Neural cell (in vitro differentiated cells): ENCODE results near the gene CPA1. TPM values are rescaled to one million over a fixed set of nuclear protein-coding genes. Genes with fewer than 3 reads are reported as not detected.

Source experiments
- H2AFZ ChIP-seq: fragments of 200-600, 300-800 bp; sonication (generic), shearing (Covaris generic); 2 replicates; pipeline ENCODE4 v1.6.0; 2014; ENCODE audit warnings: low read depth, mild to moderate bottlenecking, antibody characterized with exemption, low read length, moderate library complexity
- H3F3A ChIP-seq: fragments of 200-600 bp; shearing (Covaris generic); 2 replicates; pipeline ENCODE4 v1.6.1; 2016; ENCODE audit warnings: mild to moderate bottlenecking, moderate library complexity, mixed read lengths, antibody characterized with exemption, low read length; ENCODE audit not compliant: insufficient read depth, poor library complexity, severe bottlenecking
- H3K27ac ChIP-seq: fragments of 200-600, 300-800 bp; sonication (generic), shearing (Covaris generic); 2 replicates; pipeline ENCODE4 v1.5.1; 2014; ENCODE audit warnings: mild to moderate bottlenecking, low read length, moderate library complexity
- H3K27me3 ChIP-seq: fragments of 300-800, 200-600 bp; sonication (generic), shearing (Covaris generic); 2 replicates; pipeline ENCODE4 v1.6.0; 2014; ENCODE audit warnings: mild to moderate bottlenecking, low read depth, low read length, moderate library complexity; ENCODE audit not compliant: insufficient read depth
- H3K36me3 ChIP-seq: fragments of 300-800, 200-600 bp; sonication (generic), shearing (Covaris generic); 2 replicates; pipeline ENCODE4 v1.5.1; 2014; ENCODE audit warnings: mild to moderate bottlenecking, antibody characterized with exemption, low read length, moderate library complexity; ENCODE audit not compliant: insufficient read depth
- H3K4me2 ChIP-seq: fragments of 300-800, 200-600 bp; sonication (generic), shearing (Covaris generic); 2 replicates; pipeline ENCODE4 v1.6.0; 2014; ENCODE audit warnings: mild to moderate bottlenecking, low read length
- H3K4me3 ChIP-seq: fragments of 300-800, 200-600 bp; sonication (generic), shearing (Covaris generic); 2 replicates; pipeline ENCODE4 v1.5.1; 2014; ENCODE audit warnings: mild to moderate bottlenecking, low read length, moderate library complexity
- H3K79me2 ChIP-seq: fragments of 200-600 bp; shearing (Covaris generic); replicated peaks from 2 replicates; pipeline ENCODE4 v1.6.0; 2014; ENCODE audit warnings: mild to moderate bottlenecking, low read length, moderate library complexity; ENCODE audit not compliant: insufficient read depth
- H3K9ac ChIP-seq: fragments of 300-800, 200-600 bp; sonication (generic), shearing (Covaris generic); 2 replicates; pipeline ENCODE4 v1.6.1; 2016; ENCODE audit warnings: mild to moderate bottlenecking, low read length, mixed read lengths
- H3K9me2 ChIP-seq: fragments of 200-600 bp; shearing (Covaris generic); 2 replicates; pipeline ENCODE4 v1.6.1; 2016; ENCODE audit warnings: mild to moderate bottlenecking, low read length, mixed read lengths; ENCODE audit not compliant: insufficient read depth
- H3K9me3 ChIP-seq: fragments of 200-600, 300-800 bp; sonication (generic), shearing (Covaris generic); 2 replicates; pipeline ENCODE4 v1.6.1; 2016; ENCODE audit warnings: mild to moderate bottlenecking, mixed run types, low read length, moderate library complexity, mixed read lengths
- H4K20me1 ChIP-seq: fragments of 200-600 bp; shearing (Covaris generic); 2 replicates; pipeline ENCODE4 v1.6.1; 2016; ENCODE audit warnings: mild to moderate bottlenecking, mixed run types; ENCODE audit not compliant: insufficient read depth
- CTCF ChIP-seq: fragments of 450-650 bp; IDR thresholded peaks from 2 replicates; pipeline ENCODE4 v1.5.1; 2014; ENCODE audit warnings: antibody characterized with exemption, mild to moderate bottlenecking, moderate library complexity; ENCODE audit not compliant: poor library complexity, severe bottlenecking
- EP300 ChIP-seq: fragments of 450-650 bp; conservative IDR thresholded peaks from 2 replicates; pipeline ENCODE4 v1.6.1; 2014; ENCODE audit warnings: antibody characterized with exemption, mild to moderate bottlenecking, moderate library complexity; ENCODE audit not compliant: poor library complexity, severe bottlenecking
- EZH2 ChIP-seq: fragments of 200-600, 300-800 bp; shearing (Covaris generic), sonication (generic); IDR thresholded peaks from 2 replicates; pipeline ENCODE4 v1.6.1; 2014; ENCODE audit warnings: antibody characterized with exemption, low read length, borderline replicate concordance, mild to moderate bottlenecking; ENCODE audit not compliant: insufficient read depth, poor library complexity, severe bottlenecking
- MXI1 ChIP-seq: fragments of 450-650 bp; conservative IDR thresholded peaks from 2 replicates; pipeline ENCODE4 v1.6.1; 2014; ENCODE audit warnings: antibody characterized with exemption, mild to moderate bottlenecking; ENCODE audit not compliant: poor library complexity, severe bottlenecking
- POLR2AphosphoS5 ChIP-seq: IDR thresholded peaks from 2 replicates; pipeline ENCODE4 v1.6.1; 2012
- RAD21 ChIP-seq: fragments of 450-650 bp; conservative IDR thresholded peaks from 2 replicates; pipeline ENCODE4 v1.6.1; 2014; ENCODE audit warnings: antibody characterized with exemption, mild to moderate bottlenecking, moderate library complexity
- REST ChIP-seq: IDR thresholded peaks from 2 replicates; pipeline ENCODE4 v1.6.1; 2012; ENCODE audit warnings: borderline replicate concordance
- SMC3 ChIP-seq: fragments of 450-650 bp; conservative IDR thresholded peaks from 2 replicates; pipeline ENCODE4 v1.6.1; 2014; ENCODE audit warnings: antibody characterized with exemption, mild to moderate bottlenecking, moderate library complexity; ENCODE audit not compliant: poor library complexity
- TAF1 ChIP-seq: IDR thresholded peaks from 2 replicates; pipeline ENCODE4 v1.6.1; 2012; ENCODE audit warnings: low read depth
- polyA plus RNA-seq: library from polyadenylated mRNA; depleted of rRNA; stranded (reverse); fragments of >200 nt; gene quantifications from 2 replicates; pipeline ENCODE4 v1.2.3, GENCODE V29; 2014

Gene CPA1
- polyA plus RNA-seq, 1 donor from 2014 or later, result not detected

- no peak for TF ChIP-seq RAD21
- no peak for TF ChIP-seq POLR2AphosphoS5
- no peak for TF ChIP-seq EZH2
- no peak for TF ChIP-seq MXI1
- no peak for TF ChIP-seq REST
- no peak for TF ChIP-seq CTCF
- no peak for TF ChIP-seq EP300
- no peak for TF ChIP-seq TAF1
- TF ChIP-seq SMC3, result no peak
- Histone ChIP-seq H3K9me2 (no peaks in the 10 kb centered on the region), H3K36me3 (no peaks in the 10 kb centered on the region), H3F3A (no peaks in the 10 kb centered on the region), H3K4me3 (no peak overlapping the region), H4K20me1 (no peaks in the 10 kb centered on the region), H3K79me2 (no peaks in the 10 kb centered on the region), H2AFZ (no peak overlapping the region), H3K9ac (no peak overlapping the region), H3K9me3 (no peaks in the 10 kb centered on the region), H3K27me3 (no peaks in the 10 kb centered on the region), H3K27ac (no peak overlapping the region), H3K4me2 (no peak overlapping the region)
These were observed 7.5 kb downstream of the CPA1 start for GRCh38 chr7:130387628-130388403.

- Histone ChIP-seq H4K20me1 (no peaks in the 10 kb centered on the region), H3K9me2 (no peaks in the 10 kb centered on the region)
These were observed 8.4 kb downstream of the CPA1 start for GRCh38 chr7:130388671-130389070.

More at GRCh38 chr7:130388671-130389070, 8.4 kb downstream of the CPA1 start:
- Histone ChIP-seq H3K9ac (no peak overlapping the region), H3K9me3 (no peaks in the 10 kb centered on the region), H3K27ac (no peak overlapping the region), H3K36me3 (no peaks in the 10 kb centered on the region), H3K79me2 (no peaks in the 10 kb centered on the region), H3K4me2 (no peak overlapping the region), H2AFZ (no peak overlapping the region), H3F3A (no peaks in the 10 kb centered on the region), H3K27me3 (no peaks in the 10 kb centered on the region), H3K4me3 (no peak overlapping the region)
- TF ChIP-seq TAF1, result no peak
- TF ChIP-seq POLR2AphosphoS5, result no peak
- TF ChIP-seq SMC3, result no peak
- no peak for TF ChIP-seq EP300
- no peak for TF ChIP-seq CTCF
- no peak for TF ChIP-seq EZH2
- TF ChIP-seq REST, result no peak
- TF ChIP-seq RAD21, result no peak
- no peak for TF ChIP-seq MXI1
